Measurements from ENCODE around the gene CGAS. TPM values are rescaled to one million over a fixed set of nuclear protein-coding genes. Genes with fewer than 3 reads are reported as not detected.
"Not testable (repeated sequence)": the region's sequence is repeated elsewhere in the genome, so short reads cannot be mapped to it uniquely, and the experiment has no call there.

The CGAS gene
- polyA plus RNA-seq, 6 donors from 2014 or later, result 2.4 to 15.0 (median 10.3) TPM

DNA sequence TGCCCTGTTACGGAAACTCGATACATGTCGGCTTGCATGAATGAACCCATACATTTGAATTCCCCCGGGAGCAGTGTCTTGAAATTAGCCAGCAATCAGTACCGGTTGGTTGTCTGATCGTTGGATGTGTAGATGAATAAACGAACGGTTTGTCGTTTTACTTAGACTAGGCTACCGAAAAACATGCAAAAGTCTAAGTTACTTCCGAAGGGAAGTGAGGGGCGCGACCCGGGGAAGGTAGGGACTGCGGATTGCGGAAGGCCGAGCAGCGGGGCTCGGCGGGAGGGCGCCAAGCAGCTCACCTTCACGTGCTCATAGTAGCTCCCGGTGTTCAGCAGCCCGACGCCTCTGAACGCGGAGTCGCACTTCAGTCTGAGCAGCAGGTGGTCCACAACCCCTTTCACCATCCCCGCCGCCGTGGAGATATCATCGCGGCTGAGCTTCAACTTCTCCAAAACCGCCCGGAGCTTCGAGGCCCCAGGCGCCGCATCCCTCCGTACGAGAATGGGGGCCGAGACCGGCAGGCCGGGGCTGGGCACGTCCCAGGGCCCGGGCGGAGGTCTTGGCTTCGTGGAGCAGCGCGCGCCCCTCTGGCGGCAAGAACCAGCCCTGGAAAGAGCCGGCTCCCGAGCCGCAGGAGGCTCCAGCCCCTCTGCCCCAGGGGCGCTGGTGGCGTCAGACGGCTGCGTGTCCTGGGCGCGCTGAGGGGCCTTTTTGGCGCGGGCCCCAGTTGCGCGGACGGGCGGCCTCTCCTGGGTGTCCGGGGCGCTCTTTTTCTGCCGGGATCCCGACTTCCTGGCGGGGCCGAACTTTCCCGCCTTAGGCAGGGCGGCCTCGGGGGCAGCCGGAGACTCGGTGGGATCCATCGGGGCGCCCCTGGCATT, 632 bp downstream of the CGAS start:
- DNase-seq, result peak; percentile 56
- H3K27me3 Mint-ChIP-seq, result no peaks in the 10 kb centered on the region
- peaks cover 18 to 51% (median 30%) of the 10 kb centered on the region in 3 donors for H3K4me1 Mint-ChIP-seq
- no peaks in the 10 kb centered on the region for H3K36me3 Mint-ChIP-seq
- peak overlapping the region; percentile 89 to 99 (median 92) for H3K4me3 Mint-ChIP-seq
- peak overlapping the region; percentile 83 to 94 (median 92) for H3K27ac Mint-ChIP-seq
- no peaks in the 10 kb centered on the region for H3K9me3 Mint-ChIP-seq
- peak; percentile 68 to 69 for ATAC-seq (ENCODE audit: low read depth in 2 of 2)

DNA sequence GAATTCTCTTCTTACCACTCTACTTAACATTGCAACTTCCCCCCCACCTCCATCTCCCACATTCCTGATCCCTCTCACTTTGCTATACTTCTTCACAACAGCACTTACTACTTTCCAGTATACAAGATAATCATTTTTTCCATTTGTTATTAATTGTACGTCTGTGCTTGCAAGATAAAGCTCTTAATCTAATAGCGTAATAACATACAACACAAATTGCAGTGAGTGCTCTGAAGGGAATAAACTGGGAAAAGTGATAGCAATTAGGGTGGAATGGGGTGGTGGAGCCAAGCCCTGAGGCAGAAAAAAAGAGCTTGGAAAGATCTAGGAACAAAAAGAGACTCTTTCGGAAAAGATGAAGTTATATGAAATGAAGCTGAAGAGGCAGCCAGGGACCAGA, 8.5 kb downstream of the CGAS start:
- Mint-ChIP-seq H3K27ac (peak overlapping the region in 5 of 6 donors; percentile 3 to 93 (median 55)), H3K9me3 (no peaks in the 10 kb centered on the region), H3K36me3 (peaks cover 21 to 33% of the 10 kb centered on the region in 2 donors), H3K27me3 (no peaks in the 10 kb centered on the region), H3K4me1 (peaks cover 28 to 47% (median 39%) of the 10 kb centered on the region in 3 donors), H3K4me3 (no peak overlapping the region)
- DNase-seq (no peak), ATAC-seq (ENCODE audit: low read depth in 2 of 2) (no peak)

DNA sequence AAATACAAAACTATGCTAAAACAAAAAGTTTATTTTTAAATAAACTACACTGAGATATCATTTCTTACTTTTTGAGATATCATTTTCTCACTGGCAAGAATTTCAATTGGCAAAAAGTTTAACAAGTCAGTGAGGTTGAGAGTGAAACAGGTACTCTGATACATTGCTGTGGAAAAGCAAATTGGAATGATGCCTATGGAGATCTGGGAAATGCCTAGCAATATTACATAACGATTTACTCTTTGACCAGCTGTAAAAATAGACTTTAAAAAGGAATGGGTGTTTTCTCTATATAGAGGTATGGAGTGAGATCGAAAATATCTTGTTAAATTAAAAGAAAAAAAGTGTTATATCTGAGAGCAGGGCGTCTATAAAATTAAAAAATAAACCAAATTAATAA, 16.9 kb downstream of the CGAS start:
- Mint-ChIP-seq H3K4me1 (peaks cover 0 to 10% (median 4%) of the 10 kb centered on the region in 3 donors), H3K4me3 (no peak overlapping the region), H3K27ac (no peak overlapping the region), H3K9me3 (no peaks in the 10 kb centered on the region), H3K27me3 (no peaks in the 10 kb centered on the region), H3K36me3 (peaks cover 15 to 19% of the 10 kb centered on the region in 2 donors)
- no peak for ATAC-seq (ENCODE audit: low read depth in 2 of 2)
- no peak for DNase-seq

DNA sequence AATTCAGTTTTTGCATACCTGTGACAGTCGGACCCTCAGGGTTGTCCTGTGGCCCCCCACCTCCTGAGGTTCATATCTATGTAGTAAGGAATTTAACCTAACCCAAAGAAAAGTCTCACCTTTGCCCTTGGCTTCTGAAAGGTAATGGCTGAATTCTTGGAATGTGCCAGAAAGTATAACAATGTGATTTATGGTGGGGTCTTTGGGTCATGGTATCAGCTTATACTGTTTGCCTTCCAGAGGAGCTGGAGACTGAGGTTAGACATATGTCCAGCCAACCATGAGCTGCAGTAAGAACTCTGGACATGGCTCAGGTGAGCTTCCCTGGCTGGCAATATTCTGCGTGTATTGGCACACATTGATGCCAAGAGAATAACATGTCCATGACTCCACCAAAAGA, 30.6 kb downstream of the CGAS start:
- Mint-ChIP-seq H3K27ac (peak overlapping the region in 3 of 6 donors; percentile 47 to 88 (median 72)), H3K36me3 (no peaks in the 10 kb centered on the region), H3K9me3 (no peaks in the 10 kb centered on the region), H3K4me3 (no peak overlapping the region), H3K27me3 (no peaks in the 10 kb centered on the region), H3K4me1 (no peaks in the 10 kb centered on the region)
- no peak for ATAC-seq (ENCODE audit: low read depth in 2 of 2)
- DNase-seq, result no peak

DNA sequence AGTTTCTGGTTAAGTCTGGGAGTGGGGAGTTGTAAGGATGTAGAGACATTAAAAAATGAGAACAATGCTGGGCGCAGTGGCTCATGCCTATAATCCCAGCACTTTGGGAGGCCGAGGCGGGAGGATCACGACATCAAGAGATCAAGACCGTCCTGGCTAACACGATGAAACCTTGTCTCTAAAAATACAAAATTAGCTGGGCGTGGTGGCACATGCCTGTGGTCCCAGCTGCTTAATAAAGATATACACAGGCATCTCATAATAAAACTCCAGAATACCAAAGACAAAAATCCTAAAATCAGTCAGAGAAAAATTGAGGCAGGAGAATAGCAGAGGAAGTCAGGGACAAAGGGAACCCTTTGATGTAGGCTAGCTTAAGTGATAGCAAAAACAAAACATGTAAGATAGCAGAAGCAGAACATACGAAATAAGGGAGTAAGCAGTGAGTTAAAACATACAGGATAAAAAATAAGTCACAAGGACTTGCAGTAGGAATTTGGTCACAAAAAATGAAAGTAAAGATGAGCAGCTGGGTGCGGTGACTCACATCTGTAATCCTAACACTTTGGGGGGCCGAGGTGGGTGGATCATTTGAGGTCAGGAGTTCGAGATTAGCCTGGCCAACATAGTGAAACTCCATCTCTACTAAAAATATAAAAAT, 33.9 kb downstream of the CGAS start:
- no peak for DNase-seq
- ATAC-seq (ENCODE audit: low read depth in 2 of 2), result no peak
- Mint-ChIP-seq H3K27ac (peak overlapping the region in 5 of 6 donors; percentile 14 to 84 (median 49)), H3K4me3 (no peak overlapping the region), H3K27me3 (no peaks in the 10 kb centered on the region), H3K9me3 (no peaks in the 10 kb centered on the region), H3K4me1 (no peaks in the 10 kb centered on the region), H3K36me3 (peaks cover 3 to 8% of the 10 kb centered on the region in 2 donors)

DNA sequence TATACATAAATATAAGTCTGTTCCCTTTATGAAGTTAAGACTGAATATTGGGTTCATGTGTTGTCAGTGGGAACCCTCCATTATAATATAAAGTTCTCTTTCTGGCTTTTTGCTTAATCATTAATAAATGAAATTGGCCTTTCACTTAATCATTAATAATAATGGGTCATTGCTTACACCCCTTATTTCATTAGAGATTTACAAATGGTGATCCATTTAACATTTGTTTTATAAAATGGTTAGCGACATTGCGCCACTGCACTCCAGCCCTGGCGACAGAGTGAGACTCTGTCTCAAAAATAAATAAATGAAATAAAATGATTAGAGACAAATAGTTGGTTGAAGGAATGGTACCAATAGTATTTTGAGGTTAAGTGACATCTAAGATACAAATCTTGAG, 39.0 kb downstream of the CGAS start:
- ATAC-seq (ENCODE audit: low read depth in 2 of 2) (no peak), DNase-seq (no peak)
- no peaks in the 10 kb centered on the region for H3K9me3 Mint-ChIP-seq
- H3K36me3 Mint-ChIP-seq, result peaks cover 3 to 8% of the 10 kb centered on the region in 2 donors
- H3K4me1 Mint-ChIP-seq, result no peaks in the 10 kb centered on the region
- no peaks in the 10 kb centered on the region for H3K27me3 Mint-ChIP-seq
- H3K4me3 Mint-ChIP-seq, result no peak overlapping the region
- no peak overlapping the region for H3K27ac Mint-ChIP-seq

DNA sequence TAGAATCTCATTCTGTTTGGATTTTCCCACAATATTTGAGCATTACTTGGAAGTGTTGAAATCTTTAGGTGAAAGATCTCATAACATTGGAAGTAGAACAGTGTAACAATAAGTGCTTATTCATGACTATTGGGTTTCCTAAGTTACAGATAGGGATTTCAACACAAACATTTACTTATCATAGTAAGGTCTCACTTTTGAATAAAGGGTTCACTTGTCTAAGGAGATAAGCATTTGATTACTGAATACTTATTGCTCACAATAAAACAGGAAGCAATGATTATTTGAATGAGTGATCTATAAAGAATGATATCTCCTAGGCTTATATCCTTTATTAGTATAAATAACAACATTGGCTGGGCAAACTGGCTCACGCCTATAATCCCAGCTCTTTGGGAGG, 42.7 kb downstream of the CGAS start:
- Mint-ChIP-seq H3K4me1 (no peaks in the 10 kb centered on the region), H3K9me3 (no peaks in the 10 kb centered on the region)
- ATAC-seq (ENCODE audit: low read depth in 2 of 2), result no peak

DNA sequence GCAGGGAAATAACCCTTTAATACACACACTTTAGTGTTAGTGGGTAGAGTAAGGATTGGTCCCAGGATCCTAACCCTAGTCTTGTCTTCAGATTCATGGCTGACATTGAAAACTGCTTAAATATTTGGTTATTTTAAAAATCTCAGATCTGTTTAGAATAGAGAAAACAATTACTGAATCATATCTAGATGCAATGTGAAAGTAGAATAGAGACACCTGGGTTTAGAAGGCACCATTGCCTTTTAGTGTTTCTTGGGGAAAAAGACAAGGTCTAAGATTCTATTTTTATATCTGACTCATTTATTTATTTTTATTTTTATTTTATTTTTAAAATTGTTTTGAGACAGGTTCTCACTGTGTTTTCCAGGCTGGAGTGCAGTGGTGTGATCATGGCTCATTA, 51.4 kb downstream of the CGAS start:
- H3K4me3 Mint-ChIP-seq, result no peak overlapping the region
- DNase-seq, result no peak
- no peaks in the 10 kb centered on the region for H3K27me3 Mint-ChIP-seq
- H3K27ac Mint-ChIP-seq, result peak overlapping the region in 1 of 6 donors; percentile 14
- no peak for ATAC-seq (ENCODE audit: low read depth in 2 of 2)
- no peaks in the 10 kb centered on the region for H3K9me3 Mint-ChIP-seq
- no peaks in the 10 kb centered on the region for H3K36me3 Mint-ChIP-seq
- H3K4me1 Mint-ChIP-seq, result no peaks in the 10 kb centered on the region

More for the DNA sequence above, 42.7 kb downstream of the CGAS start:
- no peaks in the 10 kb centered on the region for H3K36me3 Mint-ChIP-seq
- no peak overlapping the region for H3K4me3 Mint-ChIP-seq
- DNase-seq, result no peak
- no peaks in the 10 kb centered on the region for H3K27me3 Mint-ChIP-seq
- no peak overlapping the region for H3K27ac Mint-ChIP-seq

DNA sequence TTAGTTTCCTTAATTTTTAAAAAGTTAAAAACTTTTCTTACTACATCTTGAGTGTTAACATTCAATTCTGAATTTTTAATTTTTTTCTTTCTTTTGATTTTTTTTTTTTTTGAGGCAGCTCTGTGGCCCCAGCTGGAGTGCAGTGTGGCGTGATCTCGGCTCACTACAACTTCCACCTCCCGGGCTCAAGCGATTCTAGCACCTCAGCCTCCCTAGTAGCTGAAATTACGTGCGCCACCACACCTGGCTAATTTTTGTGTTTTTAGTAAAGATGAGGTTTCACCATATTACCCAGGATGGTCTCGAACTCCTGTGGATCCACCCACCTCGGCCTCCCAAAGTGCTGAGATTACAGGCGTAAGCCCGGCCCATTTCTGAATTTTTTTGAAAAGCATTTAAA, 56.2 kb downstream of the CGAS start:
- H3K9me3 Mint-ChIP-seq, result no peaks in the 10 kb centered on the region

DNA sequence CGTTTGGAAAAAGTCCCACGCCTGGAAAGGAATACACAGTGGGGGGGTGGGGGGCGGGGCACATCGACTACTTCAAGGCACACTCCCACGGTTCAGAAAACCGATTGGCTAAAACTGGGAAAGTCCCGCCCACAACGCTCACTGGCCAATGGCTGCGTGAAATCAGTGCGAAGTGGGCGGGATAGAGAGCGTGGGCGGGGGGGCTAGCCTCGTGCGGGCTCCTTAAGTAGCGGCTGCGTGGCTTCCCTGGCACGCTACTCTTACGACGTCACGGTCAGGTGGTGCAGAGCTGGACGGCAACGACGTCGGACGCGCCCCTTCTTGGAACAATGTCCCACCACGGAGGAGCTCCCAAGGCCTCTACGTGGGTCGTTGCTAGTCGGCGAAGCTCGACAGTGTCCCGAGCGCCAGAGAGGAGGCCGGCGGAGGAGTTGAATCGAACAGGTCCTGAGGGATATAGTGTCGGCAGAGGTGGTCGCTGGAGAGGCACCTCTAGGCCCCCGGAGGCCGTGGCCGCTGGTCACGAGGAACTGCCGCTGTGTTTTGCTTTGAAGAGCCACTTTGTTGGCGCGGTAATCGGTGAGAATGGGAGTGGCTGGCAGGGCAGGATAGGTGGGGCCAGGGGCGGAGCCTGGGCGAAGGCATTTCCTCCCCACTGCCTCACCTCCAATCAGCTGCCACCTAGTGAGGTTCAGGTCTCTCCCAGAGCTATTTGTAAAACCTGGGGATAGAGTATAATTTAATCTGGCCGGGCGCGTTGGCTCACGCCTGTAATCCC, 57.3 kb downstream of the CGAS start, which contains the start of gene DDX43:
Gene DDX43, plus strand, starts transcription at position 252 of the 778 bp plus-strand sequence. Its CDS starts 78 bp downstream, at position 330.
- H3K4me1 Mint-ChIP-seq, result no peaks in the 10 kb centered on the region
- peaks cover 0 to 8% (median 0%) of the 10 kb centered on the region in 3 donors for H3K27me3 Mint-ChIP-seq
- DNase-seq, result peak; percentile 44
- peak within 1 kb of the TSS; percentile 63 to 96 (median 94) for H3K27ac Mint-ChIP-seq
- H3K4me3 Mint-ChIP-seq, result peak within 1 kb of the TSS; percentile 75 to 93 (median 84)
- no peaks in the 10 kb centered on the region for H3K9me3 Mint-ChIP-seq
- ATAC-seq (ENCODE audit: low read depth in 2 of 2), result peak; percentile 85 to 86
- no peaks in the 10 kb centered on the region for H3K36me3 Mint-ChIP-seq

More for the DNA sequence above, 56.2 kb downstream of the CGAS start:
- Mint-ChIP-seq H3K27me3 (peaks cover 0 to 8% (median 0%) of the 10 kb centered on the region in 3 donors), H3K36me3 (no peaks in the 10 kb centered on the region), H3K4me1 (no peaks in the 10 kb centered on the region), H3K4me3 (no peak overlapping the region), H3K27ac (no peak overlapping the region)
- ATAC-seq (ENCODE audit: low read depth in 2 of 2) (no peak), DNase-seq (no peak)

DNA sequence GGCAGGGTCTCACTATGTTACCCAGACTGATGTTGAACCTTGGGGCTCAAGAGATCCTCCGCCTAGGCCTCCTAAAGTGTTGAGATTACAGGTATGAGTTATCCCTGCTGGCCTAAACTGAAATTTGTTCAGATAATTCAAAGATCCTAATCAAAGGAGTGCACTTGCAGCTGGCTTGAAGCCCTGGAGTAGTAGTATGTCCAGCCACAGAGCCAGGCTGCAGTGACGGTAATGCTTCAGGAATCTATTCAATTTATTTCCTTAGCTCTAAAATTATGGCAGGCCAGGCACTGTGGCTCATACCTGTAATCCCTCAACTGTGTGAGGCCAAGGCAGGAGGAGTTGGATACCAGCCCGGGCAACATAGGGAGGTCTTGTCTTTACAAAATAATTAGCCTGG, 58.8 kb downstream of the CGAS start:
- no peak for ATAC-seq (ENCODE audit: low read depth in 2 of 2)
- Mint-ChIP-seq H3K36me3 (no peaks in the 10 kb centered on the region), H3K4me1 (peaks cover 0 to 10% (median 9%) of the 10 kb centered on the region in 3 donors), H3K9me3 (no peaks in the 10 kb centered on the region), H3K27ac (peak overlapping the region in 1 of 6 donors; percentile 22), H3K4me3 (peak overlapping the region in 2 of 8 donors; percentile 16 to 30), H3K27me3 (peaks cover 0 to 8% (median 0%) of the 10 kb centered on the region in 3 donors)
- no peak for DNase-seq

DNA sequence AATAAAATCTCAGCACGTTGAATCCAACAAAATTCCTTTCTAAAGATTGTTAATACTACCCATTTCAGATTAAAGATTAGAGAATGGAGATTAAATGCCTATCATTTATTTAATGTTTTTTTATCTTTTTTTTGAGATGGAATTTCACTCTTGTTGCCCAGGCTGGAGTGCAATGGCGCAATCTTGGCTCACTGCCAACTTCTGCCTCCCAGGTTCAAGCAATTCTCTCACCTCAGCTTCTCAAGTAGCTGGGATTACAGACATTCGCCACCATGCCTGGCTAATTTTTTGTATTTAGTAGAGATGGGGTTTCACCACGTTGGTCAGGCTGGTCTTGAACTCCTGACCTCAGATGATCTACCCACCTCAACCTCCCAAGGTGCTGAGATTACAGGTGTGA, 59.9 kb downstream of the CGAS start:
- not testable (repeated sequence) for H3K36me3 Mint-ChIP-seq; ATAC-seq (ENCODE audit: low read depth in 2 of 2); DNase-seq; H3K9me3 Mint-ChIP-seq; H3K27ac Mint-ChIP-seq
- peak overlapping the region in 1 of 8 donors; percentile 36 for H3K4me3 Mint-ChIP-seq
- H3K4me1 Mint-ChIP-seq, result peaks cover 0 to 14% (median 9%) of the 10 kb centered on the region in 3 donors
- H3K27me3 Mint-ChIP-seq, result peaks cover 0 to 13% (median 0%) of the 10 kb centered on the region in 3 donors

DNA sequence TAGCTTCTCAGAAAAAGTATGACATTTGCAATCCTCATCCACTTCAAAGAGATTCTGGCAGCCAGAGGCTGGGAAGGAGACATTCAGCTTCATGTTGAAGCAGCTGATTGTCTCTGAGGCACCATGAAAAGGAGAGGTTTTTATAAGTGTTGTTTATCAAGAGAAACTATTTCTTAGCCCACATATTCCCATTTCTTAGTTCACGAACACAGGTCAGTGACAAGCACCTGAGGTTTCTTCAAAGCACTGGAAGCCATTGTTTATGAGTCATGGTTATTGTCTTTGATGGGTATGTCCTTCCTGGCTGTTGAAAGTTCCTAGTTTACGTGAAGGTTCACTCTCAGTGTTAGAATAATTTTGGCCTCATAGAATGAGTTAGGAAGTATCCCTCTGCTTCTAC, 60.4 kb downstream of the CGAS start:
- H3K9me3 Mint-ChIP-seq, result no peaks in the 10 kb centered on the region
- ATAC-seq (ENCODE audit: low read depth in 2 of 2), result no peak
- no peak overlapping the region for H3K27ac Mint-ChIP-seq
- peak overlapping the region in 1 of 8 donors; percentile 36 for H3K4me3 Mint-ChIP-seq
- H3K4me1 Mint-ChIP-seq, result peaks cover 0 to 14% (median 9%) of the 10 kb centered on the region in 3 donors
- peaks cover 0 to 13% (median 0%) of the 10 kb centered on the region in 3 donors for H3K27me3 Mint-ChIP-seq
- no peak for DNase-seq
- H3K36me3 Mint-ChIP-seq, result no peaks in the 10 kb centered on the region
